GM19468 (cell line): ENCODE data around the gene NXF2B.
"Not testable (repeated sequence)": the region's sequence is repeated elsewhere in the genome, so short reads cannot be mapped to it uniquely, and the experiment has no call there.

Source experiments
- ATAC-seq: cut with Tn5 transposase; IDR thresholded peaks from one replicate; pipeline ENCODE4 v1.9.1; 2021; ENCODE audit warnings: mild to moderate bottlenecking, moderate library complexity, moderate number of reproducible peaks; ENCODE audit not compliant: unreplicated experiment; ENCODE audit errors: extremely low read depth

NXF2B gene

DNA sequence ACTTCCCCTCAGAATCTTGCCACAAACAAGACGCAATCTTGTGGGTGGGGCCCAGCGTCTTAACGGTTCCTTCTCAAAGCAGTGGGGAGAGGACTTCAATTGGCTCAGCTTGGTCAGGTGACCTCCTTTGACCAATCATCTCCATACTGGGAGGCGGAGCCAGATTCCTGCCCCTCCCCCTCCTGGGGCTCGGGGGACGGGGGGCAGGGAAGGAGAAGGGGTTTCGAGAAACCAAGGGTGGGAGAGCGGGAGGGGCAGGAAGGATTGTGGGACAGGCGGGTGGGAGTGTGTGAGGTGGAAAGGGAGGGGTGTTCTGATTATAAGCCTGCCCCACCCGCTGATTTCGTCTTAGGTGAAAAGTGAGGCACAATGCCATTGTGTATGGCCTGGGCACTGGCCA lies at the start of gene NXF2B:
NXF2B (minus strand) TSS at position 101 of the 400 bp plus-strand sequence. CDS start 59,972 bp downstream, outside the sequence.
- not testable (repeated sequence) for ATAC-seq

DNA sequence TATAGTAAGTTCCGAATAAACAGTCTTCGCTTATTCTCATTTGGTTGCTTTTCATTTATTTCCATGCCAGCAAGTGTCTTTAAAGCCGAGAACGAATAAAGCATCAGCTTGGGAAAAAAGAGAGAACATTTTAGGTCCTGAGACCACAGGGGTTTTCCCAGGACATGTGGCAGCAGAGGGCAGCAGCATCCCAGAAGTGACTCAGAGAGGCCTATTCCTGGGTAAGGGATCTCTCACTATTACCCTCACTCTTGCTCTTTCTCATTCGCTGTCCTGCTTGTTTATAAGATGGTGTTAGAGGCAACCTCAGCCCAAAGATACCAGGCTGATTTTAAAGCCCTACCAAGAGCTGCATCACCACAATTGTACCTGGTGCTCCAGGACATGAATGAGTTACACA lies 39.0 kb upstream of the NXF2B start:
- not testable (repeated sequence) for ATAC-seq

DNA sequence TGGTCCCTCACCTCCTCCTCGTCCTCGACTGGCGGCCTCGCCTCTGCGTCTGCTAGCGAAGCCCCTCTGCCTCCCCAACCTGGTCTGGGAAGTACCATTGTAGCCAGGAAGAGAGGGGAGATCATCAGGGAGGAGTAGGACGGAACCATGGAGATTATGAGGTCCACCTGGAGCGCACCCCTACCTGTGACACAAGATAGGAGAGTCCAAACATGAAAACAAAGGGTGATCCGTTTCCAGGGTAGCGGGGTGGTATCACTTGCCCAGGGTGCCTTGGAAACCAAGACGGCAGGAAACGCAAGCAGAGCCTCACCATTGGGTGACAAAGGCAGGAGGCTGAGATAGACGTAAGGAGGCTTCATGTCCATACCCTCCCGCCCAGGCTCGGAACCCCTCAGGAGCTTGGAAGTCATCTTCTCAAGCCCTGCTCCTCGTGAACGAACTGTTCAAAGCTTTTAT lies 32.0 kb upstream of the NXF2B start, which contains the start of gene TCP11X2:
TCP11X2 (minus strand) TSS at position 51 of the 459 bp plus-strand sequence.
- ATAC-seq, result not testable (repeated sequence)

DNA sequence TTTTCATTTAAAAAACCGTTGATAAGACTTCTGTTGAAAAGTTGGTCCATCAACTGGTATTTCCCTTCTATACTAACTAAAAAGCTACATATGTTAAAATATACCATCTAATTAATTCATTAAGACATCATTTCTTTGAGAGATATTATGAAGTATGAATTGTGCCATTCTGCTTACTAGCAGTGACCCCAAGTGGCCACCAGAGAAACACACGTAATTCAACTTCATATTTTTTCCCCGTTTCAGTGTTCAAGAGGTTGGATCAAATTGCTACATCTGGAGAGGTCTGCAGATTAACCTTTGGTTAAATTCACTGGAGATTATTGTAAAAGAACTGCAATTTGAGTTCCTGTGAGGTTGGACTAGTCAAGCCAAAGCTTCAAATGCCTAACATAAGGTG lies 30.4 kb upstream of the NXF2B start:
- not testable (repeated sequence) for ATAC-seq

- ATAC-seq, result not testable (repeated sequence)
Measured at GRCh38 chrX:102458615-102459014, 18.8 kb upstream of the NXF2B start.

DNA sequence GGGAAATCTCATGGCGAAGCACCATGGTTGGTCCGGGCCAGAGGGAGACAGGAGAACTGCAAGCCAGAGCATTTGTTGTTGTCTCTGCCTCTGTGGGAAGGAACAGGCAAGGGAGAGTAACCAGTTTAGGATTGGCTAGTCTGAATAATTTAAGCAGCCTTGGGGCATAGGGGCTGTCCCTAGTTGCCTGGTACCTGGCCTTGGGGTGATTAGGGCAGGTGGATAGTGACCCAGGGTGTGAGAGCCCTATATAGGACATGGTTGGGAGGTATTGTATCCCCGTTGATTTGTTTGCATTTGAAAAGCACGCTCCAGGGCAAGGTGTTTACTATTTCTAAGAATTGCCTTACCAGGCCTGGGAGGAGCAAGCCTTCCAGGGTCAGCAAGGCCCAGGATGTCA lies 25.3 kb downstream of the NXF2B start:
- ATAC-seq, result not testable (repeated sequence)

- no peak for ATAC-seq
Measured at GRCh38 chrX:102345916-102346315, 93.9 kb downstream of the NXF2B start.

- no peak for ATAC-seq
Measured at GRCh38 chrX:102341867-102342266, 97.9 kb downstream of the NXF2B start.

DNA sequence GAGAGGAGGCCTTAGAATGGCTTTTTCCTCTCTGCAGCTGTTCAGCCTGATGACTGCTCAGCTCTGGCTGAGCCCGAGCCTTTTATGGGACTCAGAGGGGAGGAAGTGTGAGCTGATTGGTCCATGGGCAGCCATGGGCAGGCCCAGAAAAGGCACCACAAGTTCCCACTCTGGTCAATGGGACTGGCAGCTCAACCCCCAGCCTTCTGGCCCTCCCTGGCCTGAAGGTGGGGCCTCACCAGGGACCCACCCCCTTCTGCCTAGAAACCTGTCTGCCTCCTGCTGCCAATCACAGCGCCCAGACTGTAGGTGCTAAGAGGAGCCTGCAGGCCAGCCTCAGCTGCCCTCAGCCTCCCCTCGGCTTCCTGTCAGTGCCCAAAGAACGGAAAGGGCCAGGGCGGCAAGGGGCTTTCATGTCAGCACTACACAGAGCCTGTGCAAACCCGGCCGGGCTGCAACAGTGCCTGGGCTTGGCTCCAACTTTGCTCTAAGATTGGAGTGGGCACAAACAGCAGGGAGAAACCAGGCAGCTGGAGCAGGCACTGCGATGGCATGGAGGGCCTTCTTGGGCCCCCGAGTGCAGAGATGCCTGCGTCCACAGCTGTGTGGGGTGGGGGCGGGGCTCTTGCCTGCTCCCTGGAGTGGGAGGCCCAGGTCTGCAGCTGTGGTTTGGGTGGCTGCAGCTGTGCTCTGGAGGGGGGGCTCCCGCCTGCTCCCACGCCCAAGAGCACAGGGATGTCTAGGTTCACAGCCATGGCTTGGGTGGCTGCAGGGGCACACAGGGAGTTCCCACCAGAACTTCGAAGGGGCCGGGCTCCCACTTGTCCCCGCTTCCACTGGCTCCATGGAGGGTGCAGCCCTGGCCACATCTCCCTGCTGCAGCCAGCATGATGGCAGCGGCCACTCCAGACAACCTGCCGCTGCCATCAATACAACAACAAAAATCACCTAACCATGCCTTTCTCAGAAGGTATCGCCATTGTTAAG lies 100.2 kb downstream of the NXF2B start:
- ATAC-seq, result no peak

DNA sequence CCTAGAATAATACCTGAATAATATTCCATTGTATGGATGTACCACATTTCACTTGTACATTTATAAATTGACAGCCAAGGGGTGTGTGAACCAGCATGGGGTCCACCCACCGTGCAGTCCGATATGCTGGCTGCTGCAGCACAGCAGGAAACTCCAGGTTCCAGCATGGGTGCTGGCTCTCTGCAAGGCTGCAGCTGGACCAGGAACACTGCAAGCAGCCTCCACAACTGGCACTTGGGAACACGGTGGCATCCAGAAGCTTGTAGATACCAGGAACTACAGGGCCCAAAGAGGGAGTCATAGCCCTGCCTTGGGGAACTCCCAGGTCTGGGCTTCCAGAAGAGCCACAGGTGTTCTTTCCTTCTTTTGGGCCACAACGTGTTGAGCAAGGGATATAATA lies 101.6 kb downstream of the NXF2B start:
- no peak for ATAC-seq
